HepG2 (cell line): ENCODE measurements around the gene SLC39A2. TPM values are rescaled to one million over a fixed set of nuclear protein-coding genes. Genes with fewer than 3 reads are reported as not detected.

Experiments
- IKZF4 ChIP-seq: sonication (generic); formaldehyde crosslinking; IDR thresholded peaks from 2 replicates; pipeline ENCODE4 v1.5.1; 2020; ENCODE audit warnings: borderline replicate concordance, mild to moderate bottlenecking, low read depth, missing genetic modification reagents; ENCODE audit errors: not compliant biosample characterization
- KLF12 ChIP-seq: sonication (generic); formaldehyde crosslinking; IDR thresholded peaks from 2 replicates; pipeline ENCODE4 v1.4.0; 2020; ENCODE audit warnings: missing genetic modification reagents, borderline replicate concordance
- PRDM15 ChIP-seq: sonication (generic); formaldehyde crosslinking; IDR thresholded peaks from 2 replicates; pipeline ENCODE4 v1.4.0; 2020; ENCODE audit warnings: missing genetic modification reagents
- SPEN ChIP-seq: sonication (generic); formaldehyde crosslinking; IDR thresholded peaks from 2 replicates; pipeline ENCODE4 v1.5.1; 2020; ENCODE audit warnings: low read depth, mild to moderate bottlenecking, missing genetic modification reagents
- TFDP1 ChIP-seq: IDR thresholded peaks from 2 replicates; pipeline ENCODE4 v1.6.1; 2016; ENCODE audit warnings: missing compliant biosample characterization, missing genetic modification reagents, borderline replicate concordance
- THRA ChIP-seq: sonication (generic); formaldehyde crosslinking; IDR thresholded peaks from 2 replicates; pipeline ENCODE4 v1.4.0; 2020; ENCODE audit warnings: missing genetic modification reagents, borderline replicate concordance
- ZBTB40 ChIP-seq, 2 experiments: fragments of 450-650 bp in 1 of 2; sonication (generic) in 1 of 2; formaldehyde crosslinking in 1 of 2; IDR thresholded peaks; 2 replicates each; pipeline versions ENCODE4 v1.6.1 to v1.8.0; 2016 to 2022; ENCODE audit warnings: antibody characterized with exemption in 1 of 2, mild to moderate bottlenecking in 1 of 2, missing genetic modification reagents in 1 of 2
- ZMAT5 ChIP-seq: sonication (generic); formaldehyde crosslinking; IDR thresholded peaks from 2 replicates; pipeline ENCODE4 v1.5.0; 2020; ENCODE audit warnings: mild to moderate bottlenecking, low read depth, missing genetic modification reagents, borderline replicate concordance
- ZNF614 ChIP-seq: IDR thresholded peaks from 2 replicates; pipeline ENCODE4 v1.6.1; 2018; ENCODE audit warnings: missing biosample characterization, missing genetic modification reagents, inconsistent platforms, borderline replicate concordance
- polyA plus RNA-seq, 8 experiments: library from polyadenylated mRNA; depleted of rRNA in 3 of 8; stranded (reverse) in 7 of 8; unstranded in 1 of 8; fragments of >200 nt; fragmentation: Illumina TruSeq in 4 of 8; extraction: Trizol in 4 of 8; gene quantifications; 2 replicates each; pipeline versions ENCODE4 v1.2.1 to v1.2.3, GENCODE V29; 2011 to 2016; ENCODE audit warnings: low read depth in 4 of 8, missing spikeins in 1 of 8, mixed read lengths in 1 of 8; ENCODE audit not compliant: insufficient read depth in 1 of 8
- total RNA-seq, 5 experiments: library from RNA; depleted of rRNA; stranded (reverse); fragments of >200 nt; fragmentation: Illumina TruSeq; extraction: Trizol; gene quantifications; 2 replicates each; pipeline ENCODE4 v1.2.3, GENCODE V29; 2016; ENCODE audit warnings: low read depth in 1 of 5

The SLC39A2 gene
- total and polyA plus RNA-seq, 2 of the 13 experiments (the other 11 are each of a cell fraction or from before 2014, with no cell fraction given): 0.08 to 0.11 TPM

GRCh38 chr14:20970983-20971704 lies 27.9 kb upstream of the SLC39A2 start (continued):
- no peak for TF ChIP-seq ZBTB40 (IDR thresholded peaks at IDR 0.05)
- TF ChIP-seq ZBTB40 (CRISPR knock-in tag; IDR thresholded peaks at IDR 0.05): peak; percentile 80
- TF ChIP-seq KLF12: 0 out of 2 replicates have a peak, but pooled peaks have one; percentile 52
- 0 out of 2 replicates have a peak, but pooled peaks have one; percentile 41 for TF ChIP-seq PRDM15 (CRISPR knock-in tag)
- no peak for TF ChIP-seq ZMAT5 (CRISPR knock-in tag)
- peak; percentile 66 for TF ChIP-seq SPEN (CRISPR knock-in tag)
- peak; percentile 94 for TF ChIP-seq IKZF4 (CRISPR knock-in tag)
- peak; percentile 47 for TF ChIP-seq THRA
- TF ChIP-seq TFDP1 (CRISPR knock-in tag): peak; percentile 44; the same call in 1 of the 2 replicates
- TF ChIP-seq ZNF614 (CRISPR knock-in tag): peak; percentile 71; the same call in 1 of the 2 replicates
